HepG2 (cell line): Measurements from ENCODE around the gene NHSL1. TPM values are rescaled to one million over a fixed set of nuclear protein-coding genes. Genes with fewer than 3 reads are reported as not detected.

Source experiments
- ATAC-seq: fragments of 200-7000 bp; cut with Tn5 transposase; 3 replicates; pipeline ENCODE4 v1.9.1; 2020; ENCODE audit warnings: mild to moderate bottlenecking, moderate library complexity
- BruUV-seq: library from RNA; stranded (reverse); fragments of 400-500 nt; replicated peaks from 2 replicates; lab custom pipeline; 2021; lab: Mats Ljungman, UMichigan
- CTCF ChIA-PET: fragments of 300-600 bp; formaldehyde crosslinking; extraction: SDS; loops from one replicate; lab custom pipeline; 2021; ENCODE audit warnings: low total read pairs, inconsistent platforms, low intra/inter-chr PET ratio; lab: Yijun Ruan, JAX
- POLR2A ChIA-PET: fragments of 350-600 bp; sonication (Branson Sonifier 250); formaldehyde crosslinking; loops from one replicate; lab custom pipeline; 2020; ENCODE audit warnings: antibody characterized with exemption, inconsistent platforms; lab: Yijun Ruan, JAX
- DNase-seq: peaks from one replicate; pipeline ENCODE4 v3.0.0-alpha.2; 2015; ENCODE audit warnings: low spot score
- FAIRE-seq: peaks from 3 replicates; lab custom pipeline; 2011; peaks lifted over from hg19 to GRCh38; lab: Jason Lieb, UNC
- H2AFZ ChIP-seq: one replicate; pipeline ENCODE4 v1.6.1; 2011; ENCODE audit warnings: low read length, inconsistent platforms
- H3K27ac ChIP-seq: fragments of 300-600 bp; 3 replicates; pipeline ENCODE4 v1.8.0; 2011; ENCODE audit warnings: mixed run types, mild to moderate bottlenecking, mixed read lengths, low read length, inconsistent platforms; ENCODE audit not compliant: insufficient read depth; ENCODE audit errors: extremely low read length
- H3K27me3 ChIP-seq, 2 experiments: fragments of 200-600 bp in 1 of 2; 2 replicates in 1 of 2; 3 replicates in 1 of 2; pipeline versions ENCODE4 v1.6.0 to v1.8.0; 2011; ENCODE audit warnings: low read length in 2 of 2, mild to moderate bottlenecking in 2 of 2, moderate library complexity in 2 of 2, inconsistent platforms in 1 of 2; ENCODE audit not compliant: insufficient read depth in 2 of 2, control insufficient read depth in 1 of 2
- H3K36me3 ChIP-seq, 2 experiments: fragments of 200-600 bp in 1 of 2; replicated peaks in 1 of 2; 2 replicates in 1 of 2; 3 replicates in 1 of 2; pipeline versions ENCODE4 v1.5.1 to v1.8.0; 2011; ENCODE audit warnings: low read length in 2 of 2, inconsistent platforms in 1 of 2; ENCODE audit not compliant: insufficient read depth in 2 of 2, control insufficient read depth in 1 of 2
- H3K4me1 ChIP-seq: 2 replicates; pipeline ENCODE4 v1.5.1; 2012; ENCODE audit warnings: low read length, inconsistent platforms; ENCODE audit not compliant: insufficient read depth
- H3K4me2 ChIP-seq: 2 replicates; pipeline ENCODE4 v1.6.0; 2011; ENCODE audit warnings: low read depth, low read length, inconsistent platforms
- H3K4me3 ChIP-seq, 3 experiments: fragments of 200-600 bp in 1 of 3; sonication (generic), shearing (Covaris generic) in 1 of 3; replicated peaks in 1 of 3; 2 replicates each; pipeline ENCODE4 v1.5.1; 2011 to 2016; ENCODE audit warnings: low read length in 3 of 3, inconsistent platforms in 2 of 3, low read depth in 2 of 3, mild to moderate bottlenecking in 2 of 3, control low read depth in 1 of 3, mixed read lengths in 1 of 3; ENCODE audit not compliant: insufficient read depth in 1 of 3
- H3K79me2 ChIP-seq: one replicate; pipeline ENCODE4 v1.6.1; 2011; ENCODE audit warnings: low read length, inconsistent platforms; ENCODE audit not compliant: insufficient read depth
- H3K9ac ChIP-seq: 2 replicates; pipeline ENCODE4 v1.6.0; 2011; ENCODE audit warnings: mild to moderate bottlenecking, low read depth, low read length, inconsistent platforms; ENCODE audit not compliant: insufficient read depth
- H3K9me3 ChIP-seq: 2 replicates; pipeline ENCODE4 v1.5.1; 2012; ENCODE audit warnings: mild to moderate bottlenecking, low read length
- H4K20me1 ChIP-seq: 2 replicates; pipeline ENCODE4 v1.6.0; 2011; ENCODE audit warnings: inconsistent platforms, mild to moderate bottlenecking, low read length, moderate library complexity; ENCODE audit not compliant: insufficient read depth
- ARNTL ChIP-seq: sonication (generic); formaldehyde crosslinking; IDR thresholded peaks from 2 replicates; pipeline ENCODE4 v1.4.0; 2020; ENCODE audit warnings: mild to moderate bottlenecking, missing genetic modification reagents
- ATF7-NPFF ChIP-seq: sonication (generic); formaldehyde crosslinking; IDR thresholded peaks from 2 replicates; pipeline ENCODE4 v1.8.1; 2023; ENCODE audit warnings: mild to moderate bottlenecking, low read depth, missing genetic modification reagents, moderate library complexity
- BHLHE40 ChIP-seq: IDR thresholded peaks from 2 replicates; pipeline ENCODE4 v1.6.1; 2011; ENCODE audit warnings: low read length, improper control_type of control experiment
- CSRNP1 ChIP-seq: sonication (generic); formaldehyde crosslinking; IDR thresholded peaks from 2 replicates; pipeline ENCODE4 v1.8.1; 2023; ENCODE audit warnings: mild to moderate bottlenecking, missing genetic modification reagents
- DMAP1 ChIP-seq: IDR thresholded peaks from 2 replicates; pipeline ENCODE4 v1.6.1; 2016
- DPF2 ChIP-seq: sonication (generic); formaldehyde crosslinking; IDR thresholded peaks from 2 replicates; pipeline ENCODE4 v1.4.0; 2020; ENCODE audit warnings: mild to moderate bottlenecking, low read depth, missing genetic modification reagents, borderline replicate concordance
- ELF3 ChIP-seq: IDR thresholded peaks from 2 replicates; pipeline ENCODE4 v1.6.1; 2016; ENCODE audit warnings: missing genetic modification reagents, missing compliant biosample characterization
- EP300 ChIP-seq, 3 experiments: sonication (generic) in 1 of 3; formaldehyde crosslinking in 1 of 3; IDR thresholded peaks; 2 replicates each; pipeline versions ENCODE4 v1.5.1 to v1.6.1; 2011 to 2020; ENCODE audit warnings: low read depth in 2 of 3, low read length in 2 of 3, borderline replicate concordance in 1 of 3, improper control_type of control experiment in 1 of 3, mild to moderate bottlenecking in 1 of 3, missing genetic modification reagents in 1 of 3, moderate library complexity in 1 of 3
- HMG20A ChIP-seq: IDR thresholded peaks from 2 replicates; pipeline ENCODE4 v1.6.1; 2016; ENCODE audit warnings: borderline replicate concordance
- KAT7 ChIP-seq: IDR thresholded peaks from 2 replicates; pipeline ENCODE4 v1.6.1; 2018; ENCODE audit warnings: borderline replicate concordance, missing compliant biosample characterization
- MAFK ChIP-seq, 2 experiments: IDR thresholded peaks in 1 of 2; conservative IDR thresholded peaks in 1 of 2; 2 replicates each; pipeline ENCODE4 v1.6.1; 2011; ENCODE audit warnings: improper control_type of control experiment in 2 of 2, low read length in 2 of 2
- MEF2D ChIP-seq: sonication (generic); formaldehyde crosslinking; IDR thresholded peaks from 2 replicates; pipeline ENCODE4 v1.5.1; 2020; ENCODE audit warnings: mild to moderate bottlenecking, missing genetic modification reagents
- MEIS2 ChIP-seq: sonication (generic); formaldehyde crosslinking; IDR thresholded peaks from 2 replicates; pipeline ENCODE4 v1.9.0; 2021; ENCODE audit warnings: mild to moderate bottlenecking, missing genetic modification reagents
- NCOA1 ChIP-seq: sonication (generic); formaldehyde crosslinking; IDR thresholded peaks from 2 replicates; pipeline ENCODE4 v1.9.0; 2021; ENCODE audit warnings: missing genetic modification reagents
- SIN3A ChIP-seq: IDR thresholded peaks from 2 replicates; pipeline ENCODE4 v1.6.1; 2011; ENCODE audit warnings: low read depth, mild to moderate bottlenecking, control low read depth, low read length, borderline replicate concordance
- ZGPAT ChIP-seq: IDR thresholded peaks from 2 replicates; pipeline ENCODE4 v1.6.1; 2016; ENCODE audit warnings: mild to moderate bottlenecking
- ZSCAN30 ChIP-seq: sonication (generic); formaldehyde crosslinking; IDR thresholded peaks from 2 replicates; pipeline ENCODE4 v1.5.0; 2020; ENCODE audit warnings: mild to moderate bottlenecking, missing genetic modification reagents
- WGBS: methylation state at CpG from one replicate; pipeline ENCODE4 v1.1.6; 2017; ENCODE audit warnings: low lambda C conversion rate; 5-methylcytosine and 5-hydroxymethylcytosine counted together
- in situ Hi-C: cut with HindIII; loops from 2 replicates; pipeline ENCODE4 v1.10.0; 2017; ENCODE audit warnings: low pct_unique_long_range_greater_than_20kb; ENCODE audit not compliant: extremely low pct_ligation_motif_present
- intact Hi-C: fragments of 100-400 bp; cut with micrococcal nuclease; formaldehyde crosslinking; loops from one replicate; pipeline ENCODE4 v1.10.0; 2022; ENCODE audit not compliant: unreplicated experiment
- polyA plus RNA-seq, 8 experiments: library from polyadenylated mRNA; depleted of rRNA in 3 of 8; stranded (reverse) in 7 of 8; unstranded in 1 of 8; fragments of >200 nt; fragmentation: Illumina TruSeq in 4 of 8; extraction: Trizol in 4 of 8; gene quantifications; 2 replicates each; pipeline versions ENCODE4 v1.2.1 to v1.2.3, GENCODE V29; 2011 to 2016; ENCODE audit warnings: low read depth in 4 of 8, missing spikeins in 1 of 8, mixed read lengths in 1 of 8; ENCODE audit not compliant: insufficient read depth in 1 of 8
- total RNA-seq, 5 experiments: library from RNA; depleted of rRNA; stranded (reverse); fragments of >200 nt; fragmentation: Illumina TruSeq; extraction: Trizol; gene quantifications; 2 replicates each; pipeline ENCODE4 v1.2.3, GENCODE V29; 2016; ENCODE audit warnings: low read depth in 1 of 5
- TF ChIP-seq, protein P1 (sequence below): sonication (generic); formaldehyde crosslinking; IDR thresholded peaks from 2 replicates; pipeline ENCODE4 v1.4.0; 2020; ENCODE audit warnings: missing genetic modification reagents
- TF ChIP-seq, protein P2 (sequence below): sonication (generic); formaldehyde crosslinking; IDR thresholded peaks from 2 replicates; pipeline ENCODE4 v1.4.0; 2020; ENCODE audit warnings: missing genetic modification reagents, low read depth, mild to moderate bottlenecking, borderline replicate concordance

The NHSL1 gene
- total and polyA plus RNA-seq, 2 of the 13 experiments (the other 11 are each of a cell fraction or from before 2014, with no cell fraction given): 24.9 to 53.6 TPM

DNA sequence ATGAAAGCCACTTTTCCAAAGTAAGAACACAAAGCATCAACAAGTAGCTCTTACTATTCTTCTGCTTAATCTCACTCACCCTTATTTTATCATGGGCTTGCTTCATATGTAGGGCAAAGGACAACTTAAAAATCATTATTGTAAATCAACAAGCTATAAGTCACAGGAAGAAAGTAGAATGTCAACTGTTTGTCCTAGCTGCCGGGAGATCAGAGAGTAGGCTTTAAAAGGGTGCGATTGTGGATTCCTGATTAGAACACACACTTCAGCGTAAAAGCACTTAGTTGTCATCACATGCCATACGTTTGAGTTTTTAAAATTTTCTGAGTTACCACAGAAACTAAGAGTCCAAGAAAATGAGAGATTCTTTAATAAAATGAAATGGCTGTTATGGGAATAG, 44.4 kb upstream of the NHSL1 start:
- CTCF ChIA-PET: no interaction called here
- H3K27ac ChIP-seq: peak overlapping the region; percentile 90
- TF ChIP-seq, protein P1, sequence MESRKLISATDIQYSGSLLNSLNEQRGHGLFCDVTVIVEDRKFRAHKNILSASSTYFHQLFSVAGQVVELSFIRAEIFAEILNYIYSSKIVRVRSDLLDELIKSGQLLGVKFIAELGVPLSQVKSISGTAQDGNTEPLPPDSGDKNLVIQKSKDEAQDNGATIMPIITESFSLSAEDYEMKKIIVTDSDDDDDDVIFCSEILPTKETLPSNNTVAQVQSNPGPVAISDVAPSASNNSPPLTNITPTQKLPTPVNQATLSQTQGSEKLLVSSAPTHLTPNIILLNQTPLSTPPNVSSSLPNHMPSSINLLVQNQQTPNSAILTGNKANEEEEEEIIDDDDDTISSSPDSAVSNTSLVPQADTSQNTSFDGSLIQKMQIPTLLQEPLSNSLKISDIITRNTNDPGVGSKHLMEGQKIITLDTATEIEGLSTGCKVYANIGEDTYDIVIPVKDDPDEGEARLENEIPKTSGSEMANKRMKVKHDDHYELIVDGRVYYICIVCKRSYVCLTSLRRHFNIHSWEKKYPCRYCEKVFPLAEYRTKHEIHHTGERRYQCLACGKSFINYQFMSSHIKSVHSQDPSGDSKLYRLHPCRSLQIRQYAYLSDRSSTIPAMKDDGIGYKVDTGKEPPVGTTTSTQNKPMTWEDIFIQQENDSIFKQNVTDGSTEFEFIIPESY (CRISPR knock-in tag): no peak
- peak; percentile 81 for TF ChIP-seq KAT7 (CRISPR knock-in tag)
- peak; percentile 85 to 99; a peak in 3 of 4 replicates for TF ChIP-seq EP300 (IDR thresholded peaks at IDR 0.05; ENCODE audit: low read depth in 2 of 2, low read length in 2 of 2)
- peak; percentile 96 for TF ChIP-seq EP300 (CRISPR knock-in tag; IDR thresholded peaks at IDR 0.05; ENCODE audit: borderline replicate concordance)
- no peak for TF ChIP-seq ATF7-NPFF (CRISPR knock-in tag)
- peak; percentile 95; the same call in 1 of the 2 replicates for TF ChIP-seq HMG20A (CRISPR knock-in tag)
- TF ChIP-seq MEF2D (CRISPR knock-in tag): peak; percentile 29; the same call in 1 of the 2 replicates
- TF ChIP-seq NCOA1 (CRISPR knock-in tag): 0 out of 2 replicates have a peak, but pooled peaks have one; percentile 47
- TF ChIP-seq MAFK (conservative IDR thresholded peaks at IDR 0.05 in 1 of 2, IDR thresholded peaks at IDR 0.05 in 1 of 2; ENCODE audit: low read length in 2 of 2): 0 out of 4 replicates have a peak, but pooled peaks of 1 of the 2 experiments have one; percentile 3
- peak; percentile 98 for TF ChIP-seq DPF2
- no peak for TF ChIP-seq SIN3A
- peak; percentile 76; the same call in 1 of the 2 replicates for TF ChIP-seq ZSCAN30 (CRISPR knock-in tag)
- TF ChIP-seq BHLHE40: peak; percentile 36
- peak; percentile 51; the same call in 1 of the 2 replicates for TF ChIP-seq CSRNP1
- TF ChIP-seq ZGPAT (CRISPR knock-in tag): peak; percentile 80
- no peak for TF ChIP-seq ARNTL
- TF ChIP-seq, protein P2, sequence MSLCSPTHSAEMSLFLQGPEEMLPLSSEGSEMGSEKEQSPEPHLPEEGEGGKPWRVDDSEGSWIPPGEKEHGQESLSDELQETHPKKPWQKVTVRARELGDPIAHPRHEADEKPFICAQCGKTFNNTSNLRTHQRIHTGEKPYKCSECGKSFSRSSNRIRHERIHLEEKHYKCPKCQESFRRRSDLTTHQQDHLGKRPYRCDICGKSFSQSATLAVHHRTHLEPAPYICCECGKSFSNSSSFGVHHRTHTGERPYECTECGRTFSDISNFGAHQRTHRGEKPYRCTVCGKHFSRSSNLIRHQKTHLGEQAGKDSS (CRISPR knock-in tag): no peak
- peak; percentile 85 for TF ChIP-seq ELF3 (CRISPR knock-in tag)
- peak; percentile 72; the same call in 1 of the 2 replicates for TF ChIP-seq DMAP1 (CRISPR knock-in tag)
- TF ChIP-seq MEIS2 (CRISPR knock-in tag): peak; percentile 83; the same call in 1 of the 2 replicates

More for the DNA sequence above, 44.4 kb upstream of the NHSL1 start:
- H2AFZ ChIP-seq: no peak overlapping the region
- no TSS peak for BruUV-seq
- H3K4me1 ChIP-seq: peaks cover 100% of the 10 kb centered on the region
- in situ Hi-C loops: no loop called here
- 0% methylated on average over 4 of the region's 4 CpGs for WGBS
- ATAC-seq (peak; percentile 67), FAIRE-seq (no peak), DNase-seq (peak; percentile 96)
- H3K4me3 ChIP-seq: peak overlapping the region; percentile 7 to 45 (median 12); a peak in 3 of 6 replicates
- POLR2A ChIA-PET: interaction anchor here (0.7 to 8.3 kb wide), 11 partner anchors 8 to 1186 kb away, joined by 3 to 121 read pairs (median 4); no protein-coding TSS in a partner anchor
- no peaks in the 10 kb centered on the region for H4K20me1 ChIP-seq
- H3K36me3 ChIP-seq: no peaks in the 10 kb centered on the region
- no peaks in the 10 kb centered on the region for H3K27me3 ChIP-seq
- peak overlapping the region; percentile 66 for H3K9ac ChIP-seq
- peaks cover 94% of the 10 kb centered on the region for H3K79me2 ChIP-seq
- intact Hi-C loops: loop anchor here (1.0 kb wide), 2 partner anchors 17 to 39 kb away; no protein-coding TSS in a partner anchor
- no peaks in the 10 kb centered on the region for H3K9me3 ChIP-seq
- peak overlapping the region; percentile 59 for H3K4me2 ChIP-seq
